ENCODE data around the gene HSPA6.
"Not testable (repeated sequence)": the region's sequence is repeated elsewhere in the genome, so short reads cannot be mapped to it uniquely, and the experiment has no call there.

DNA sequence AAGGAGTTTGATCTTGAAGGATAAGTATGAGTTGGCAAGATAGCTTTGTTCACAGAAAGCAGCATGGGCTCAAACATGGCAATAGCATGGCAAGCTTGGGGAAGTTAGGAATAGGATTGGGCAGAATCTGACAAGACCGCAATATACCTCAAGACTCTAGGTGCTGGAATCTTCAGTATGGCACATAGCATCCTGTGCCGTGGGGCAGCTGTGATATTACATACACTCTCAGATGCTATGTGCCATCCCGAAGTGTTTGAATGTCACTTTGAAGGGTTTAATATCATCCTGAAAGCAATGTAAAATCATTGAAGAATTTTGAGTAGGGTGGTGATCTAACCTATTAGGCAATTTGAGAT, 42.2 kb downstream of the HSPA6 start:
- TF ChIP-seq, protein P1, sequence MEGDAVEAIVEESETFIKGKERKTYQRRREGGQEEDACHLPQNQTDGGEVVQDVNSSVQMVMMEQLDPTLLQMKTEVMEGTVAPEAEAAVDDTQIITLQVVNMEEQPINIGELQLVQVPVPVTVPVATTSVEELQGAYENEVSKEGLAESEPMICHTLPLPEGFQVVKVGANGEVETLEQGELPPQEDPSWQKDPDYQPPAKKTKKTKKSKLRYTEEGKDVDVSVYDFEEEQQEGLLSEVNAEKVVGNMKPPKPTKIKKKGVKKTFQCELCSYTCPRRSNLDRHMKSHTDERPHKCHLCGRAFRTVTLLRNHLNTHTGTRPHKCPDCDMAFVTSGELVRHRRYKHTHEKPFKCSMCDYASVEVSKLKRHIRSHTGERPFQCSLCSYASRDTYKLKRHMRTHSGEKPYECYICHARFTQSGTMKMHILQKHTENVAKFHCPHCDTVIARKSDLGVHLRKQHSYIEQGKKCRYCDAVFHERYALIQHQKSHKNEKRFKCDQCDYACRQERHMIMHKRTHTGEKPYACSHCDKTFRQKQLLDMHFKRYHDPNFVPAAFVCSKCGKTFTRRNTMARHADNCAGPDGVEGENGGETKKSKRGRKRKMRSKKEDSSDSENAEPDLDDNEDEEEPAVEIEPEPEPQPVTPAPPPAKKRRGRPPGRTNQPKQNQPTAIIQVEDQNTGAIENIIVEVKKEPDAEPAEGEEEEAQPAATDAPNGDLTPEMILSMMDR (IDR thresholded peaks at IDR 0.05), result not testable (repeated sequence)
- not testable (repeated sequence) for TF ChIP-seq POLR2A (IDR thresholded peaks at IDR 0.05)
